Left ventricle myocardium inferior (tissue), 1 donor: Measurements from ENCODE around the gene C1QTNF6. TPM values are rescaled to one million over a fixed set of nuclear protein-coding genes. Genes with fewer than 3 reads are reported as not detected.

ENCODE experiments used
- DNase-seq: peaks from one replicate; pipeline ENCODE4 v3.0.0-alpha.2; 2020
- H3K27ac ChIP-seq: fragments of 200-600 bp; replicated peaks from 2 replicates; pipeline ENCODE4 v1.8.0; 2021
- H3K27me3 ChIP-seq: fragments of 200-600 bp; 2 replicates; pipeline ENCODE4 v1.8.0; 2021; ENCODE audit warnings: low read depth
- H3K36me3 ChIP-seq: fragments of 200-600 bp; 2 replicates; pipeline ENCODE4 v1.8.0; 2021
- H3K4me1 ChIP-seq: fragments of 200-600 bp; 2 replicates; pipeline ENCODE4 v1.8.0; 2021
- H3K4me3 ChIP-seq: fragments of 200-600 bp; 2 replicates; pipeline ENCODE4 v1.8.0; 2021; ENCODE audit warnings: mild to moderate bottlenecking, moderate library complexity
- H3K9me3 ChIP-seq: fragments of 200-600 bp; replicated peaks from 2 replicates; pipeline ENCODE4 v1.8.0; 2021
- intact Hi-C: fragments of 100-400 bp; cut with micrococcal nuclease; formaldehyde crosslinking; loops from one replicate; pipeline ENCODE4 v1.11.0; 2022
- total RNA-seq: library from RNA; stranded (reverse); fragmentation: NEBNext Ultra II Directional; extraction: Animal tissue kit (Norgen Biotek cat#: 25700); gene quantifications from one replicate; pipeline ENCODE4 v1.2.1, GENCODE V29; 2021
- TF ChIP-seq, protein P1 (sequence below): fragments of 200-600 bp; IDR thresholded peaks from 2 replicates; pipeline ENCODE4 v1.8.0; 2021; ENCODE audit warnings: antibody characterized with exemption, mild to moderate bottlenecking, borderline replicate concordance
- donor health status: DM: no; HTN: yes; CAD: no; lungs with severe emphysema.

Gene C1QTNF6
- total RNA-seq, 1 donor from 2014 or later: 1.3 TPM

- H3K27ac ChIP-seq: no peak overlapping the region
- TF ChIP-seq, protein P1, sequence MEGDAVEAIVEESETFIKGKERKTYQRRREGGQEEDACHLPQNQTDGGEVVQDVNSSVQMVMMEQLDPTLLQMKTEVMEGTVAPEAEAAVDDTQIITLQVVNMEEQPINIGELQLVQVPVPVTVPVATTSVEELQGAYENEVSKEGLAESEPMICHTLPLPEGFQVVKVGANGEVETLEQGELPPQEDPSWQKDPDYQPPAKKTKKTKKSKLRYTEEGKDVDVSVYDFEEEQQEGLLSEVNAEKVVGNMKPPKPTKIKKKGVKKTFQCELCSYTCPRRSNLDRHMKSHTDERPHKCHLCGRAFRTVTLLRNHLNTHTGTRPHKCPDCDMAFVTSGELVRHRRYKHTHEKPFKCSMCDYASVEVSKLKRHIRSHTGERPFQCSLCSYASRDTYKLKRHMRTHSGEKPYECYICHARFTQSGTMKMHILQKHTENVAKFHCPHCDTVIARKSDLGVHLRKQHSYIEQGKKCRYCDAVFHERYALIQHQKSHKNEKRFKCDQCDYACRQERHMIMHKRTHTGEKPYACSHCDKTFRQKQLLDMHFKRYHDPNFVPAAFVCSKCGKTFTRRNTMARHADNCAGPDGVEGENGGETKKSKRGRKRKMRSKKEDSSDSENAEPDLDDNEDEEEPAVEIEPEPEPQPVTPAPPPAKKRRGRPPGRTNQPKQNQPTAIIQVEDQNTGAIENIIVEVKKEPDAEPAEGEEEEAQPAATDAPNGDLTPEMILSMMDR: no peak
- DNase-seq: peak; percentile 10
- no peaks in the 10 kb centered on the region for H3K36me3 ChIP-seq
- H3K27me3 ChIP-seq: no peaks in the 10 kb centered on the region
- intact Hi-C loops: no loop called here
- no peak overlapping the region for H3K4me3 ChIP-seq
- no peaks in the 10 kb centered on the region for H3K9me3 ChIP-seq
- H3K4me1 ChIP-seq: peaks cover 55% of the 10 kb centered on the region
These were observed 3.7 kb downstream of the C1QTNF6 start for GRCh38 chr22:37184380-37184755.

- no peak overlapping the region for H3K27ac ChIP-seq
- intact Hi-C loops: no loop called here
- H3K36me3 ChIP-seq: no peaks in the 10 kb centered on the region
- peaks cover 55% of the 10 kb centered on the region for H3K4me1 ChIP-seq
- no peak overlapping the region for H3K4me3 ChIP-seq
- peak; percentile 26 for DNase-seq
- no peaks in the 10 kb centered on the region for H3K9me3 ChIP-seq
- TF ChIP-seq, protein P1: no peak
- H3K27me3 ChIP-seq: no peaks in the 10 kb centered on the region
These were observed 4.3 kb downstream of the C1QTNF6 start for GRCh38 chr22:37183432-37184379.

GRCh38 chr22:37182949-37183245 lies 5.2 kb downstream of the C1QTNF6 start:
- H3K4me1 ChIP-seq: peaks cover 55% of the 10 kb centered on the region
- intact Hi-C loops: no loop called here
- no peak for DNase-seq
- H3K36me3 ChIP-seq: no peaks in the 10 kb centered on the region
- H3K27ac ChIP-seq: no peak overlapping the region
- H3K4me3 ChIP-seq: no peak overlapping the region
- no peaks in the 10 kb centered on the region for H3K27me3 ChIP-seq
- H3K9me3 ChIP-seq: no peaks in the 10 kb centered on the region
- TF ChIP-seq, protein P1: no peak

- H3K4me3 ChIP-seq: no peak overlapping the region
- no peaks in the 10 kb centered on the region for H3K36me3 ChIP-seq
- peak; percentile 10 for DNase-seq
- no peaks in the 10 kb centered on the region for H3K9me3 ChIP-seq
- peaks cover 55% of the 10 kb centered on the region for H3K4me1 ChIP-seq
- H3K27ac ChIP-seq: no peak overlapping the region
- TF ChIP-seq, protein P1: no peak
- no peaks in the 10 kb centered on the region for H3K27me3 ChIP-seq
- intact Hi-C loops: no loop called here
These were observed 5.7 kb downstream of the C1QTNF6 start for GRCh38 chr22:37182101-37182948.

GRCh38 chr22:37181681-37182080 lies 6.4 kb downstream of the C1QTNF6 start:
- no peak overlapping the region for H3K4me3 ChIP-seq
- TF ChIP-seq, protein P1: no peak
- no peaks in the 10 kb centered on the region for H3K36me3 ChIP-seq
- DNase-seq: no peak
- peaks cover 55% of the 10 kb centered on the region for H3K4me1 ChIP-seq
- H3K27me3 ChIP-seq: no peaks in the 10 kb centered on the region
- no peak overlapping the region for H3K27ac ChIP-seq
- intact Hi-C loops: no loop called here
- no peaks in the 10 kb centered on the region for H3K9me3 ChIP-seq
